GM19193 (cell line): ENCODE data around the gene CEMIP.
A peak's percentile ranks its signal among the peaks of the same experiment; 100 is the strongest.

Source experiments
- POLR2A ChIP-seq: IDR thresholded peaks from 4 replicates; pipeline ENCODE4 v1.6.1; 2011; ENCODE audit not compliant: insufficient read depth, insufficient read length; ENCODE audit errors: extremely low read depth

The CEMIP gene

DNA sequence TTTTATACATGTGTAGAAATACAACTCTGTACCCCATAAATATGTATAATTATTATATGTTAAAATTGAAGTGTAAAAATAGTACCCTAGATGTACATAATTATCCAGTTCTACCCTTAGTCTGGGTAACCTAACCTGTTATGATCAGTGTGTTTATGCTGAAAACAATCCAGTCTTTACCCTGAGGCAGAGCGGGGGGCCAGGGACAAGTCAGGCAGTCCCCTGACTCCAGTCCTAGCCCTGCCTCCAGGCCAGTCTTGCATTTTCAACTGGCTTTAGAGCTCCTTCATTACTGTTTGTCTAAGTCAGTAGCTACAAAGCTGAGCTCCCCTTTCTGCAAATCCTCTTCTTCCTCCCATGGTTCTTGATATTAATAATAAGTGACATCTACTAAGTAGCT, 207.3 kb downstream of the CEMIP start:
- no peak for TF ChIP-seq POLR2A

DNA sequence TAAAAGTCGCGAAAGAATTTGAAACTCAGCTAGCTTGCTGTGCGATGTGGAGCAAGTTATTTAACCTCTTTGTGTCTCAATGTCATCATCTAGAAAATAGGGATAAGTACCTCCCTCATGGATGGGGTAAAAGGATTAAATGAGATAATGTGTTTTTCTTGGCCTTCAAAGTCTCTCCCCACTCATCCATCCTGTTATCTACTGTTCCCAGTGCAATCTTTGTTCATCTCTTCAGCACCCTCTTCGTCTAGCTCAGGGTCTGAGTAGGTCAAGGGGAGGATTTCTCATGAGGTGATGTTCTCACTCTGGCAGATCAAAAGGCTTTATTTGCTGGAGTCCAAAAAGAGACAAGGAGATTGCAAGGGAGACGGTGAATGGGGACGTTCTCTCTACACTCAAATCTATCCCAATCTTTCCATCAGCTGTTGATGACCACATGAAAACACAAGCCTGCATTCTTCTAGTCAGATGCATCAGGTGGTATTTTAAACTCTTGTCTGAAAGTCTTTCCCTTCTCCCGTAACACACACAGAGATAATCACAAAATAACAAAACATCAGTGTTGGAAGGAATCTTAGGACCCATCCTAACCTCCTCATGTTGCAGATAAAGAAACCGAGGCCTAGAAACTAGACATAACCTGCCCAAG, 209.1 kb downstream of the CEMIP start:
- no peak for TF ChIP-seq POLR2A

DNA sequence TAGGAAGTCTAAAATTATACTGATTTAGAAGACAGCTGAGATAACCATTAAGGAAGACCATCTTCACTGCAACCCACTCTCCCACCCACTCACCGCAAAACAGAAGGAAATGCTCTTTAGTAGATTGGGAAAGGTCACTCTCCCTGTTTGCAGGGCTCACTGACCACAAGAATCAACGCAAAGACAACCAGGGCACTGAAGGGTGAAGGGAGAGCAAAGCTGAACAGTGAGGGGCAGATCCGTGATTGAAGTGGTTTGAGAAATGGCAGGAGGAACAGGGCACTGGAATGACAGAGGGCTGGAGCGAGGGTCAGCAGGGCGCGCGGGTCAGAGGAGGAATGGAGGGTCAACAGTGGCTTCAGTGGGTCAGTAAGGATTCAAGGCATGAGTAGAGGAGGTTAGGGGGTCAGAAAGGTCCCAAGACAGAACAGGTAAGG, 209.9 kb downstream of the CEMIP start:
- TF ChIP-seq POLR2A: no peak

DNA sequence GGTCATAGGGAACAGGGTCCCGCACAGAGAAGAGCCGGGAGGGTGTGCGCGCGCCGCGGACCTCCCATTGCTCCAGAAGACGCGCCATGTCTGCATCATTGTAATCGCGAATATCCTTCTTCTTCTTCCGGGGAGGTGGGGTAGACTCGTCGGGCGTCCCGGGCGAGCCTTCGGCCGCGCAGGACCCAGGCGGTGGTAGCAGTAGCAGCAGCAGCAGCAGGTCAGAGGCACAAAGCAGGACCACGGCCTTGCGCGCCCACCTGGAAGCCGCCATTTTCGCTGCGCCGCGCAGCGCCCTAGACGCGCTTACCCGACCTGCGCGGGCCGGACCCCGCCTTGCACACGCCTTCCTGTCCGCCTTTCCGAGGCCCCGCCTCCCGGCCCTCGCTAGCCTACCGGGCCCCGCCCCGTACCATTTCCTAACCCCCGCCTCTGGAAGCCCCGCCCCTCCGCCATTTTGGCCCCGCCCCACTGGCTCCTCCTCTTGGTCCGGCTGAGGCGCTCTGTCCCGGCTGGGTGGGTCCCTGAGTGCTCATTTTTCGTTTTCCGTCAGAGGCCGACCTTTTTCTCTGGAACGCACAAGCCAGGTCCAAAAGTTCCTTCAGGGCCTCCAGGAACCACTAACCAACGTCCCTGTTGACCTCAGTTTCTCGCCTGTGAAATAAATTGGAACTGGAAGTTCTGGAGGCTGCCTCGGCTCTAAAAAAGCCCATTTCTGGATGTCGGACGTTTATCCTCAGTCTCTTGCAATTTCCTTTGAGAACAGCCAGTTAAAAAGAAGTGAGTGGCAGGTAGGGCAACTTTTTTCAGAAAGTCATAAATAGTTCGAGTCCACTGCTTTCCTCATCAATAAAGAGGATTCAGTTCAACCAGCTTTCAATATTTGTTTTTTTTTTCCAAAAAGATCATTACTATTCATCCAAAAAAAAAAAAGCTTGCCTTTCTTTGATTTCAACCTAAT, 210.6 kb downstream of the CEMIP start, which contains the start of gene MESD:
Gene MESD (minus strand): TSS at position 302 of the 961 bp plus-strand sequence. CDS start 28 bp downstream, at position 274.
- TF ChIP-seq POLR2A: peak; percentile 96

DNA sequence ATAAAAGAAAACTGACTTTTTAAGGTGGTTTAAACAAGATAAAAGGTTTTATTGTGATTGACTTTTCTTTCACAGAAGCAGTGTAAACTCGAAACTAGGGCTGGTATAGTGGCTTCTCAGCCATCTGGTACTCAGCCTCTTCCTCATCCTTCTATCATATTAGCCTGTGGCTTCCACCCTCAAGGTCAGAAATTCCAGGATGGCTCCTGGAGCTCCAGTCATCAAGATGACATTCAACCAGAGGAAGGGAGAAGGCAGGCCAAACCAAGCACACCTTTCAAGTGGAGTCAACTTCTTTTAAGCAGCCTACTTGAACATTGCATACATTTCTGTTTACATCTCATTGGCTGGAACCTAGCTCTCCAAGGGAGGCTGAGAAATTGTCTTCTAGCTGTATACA, 211.8 kb downstream of the CEMIP start:
- no peak for TF ChIP-seq POLR2A

DNA sequence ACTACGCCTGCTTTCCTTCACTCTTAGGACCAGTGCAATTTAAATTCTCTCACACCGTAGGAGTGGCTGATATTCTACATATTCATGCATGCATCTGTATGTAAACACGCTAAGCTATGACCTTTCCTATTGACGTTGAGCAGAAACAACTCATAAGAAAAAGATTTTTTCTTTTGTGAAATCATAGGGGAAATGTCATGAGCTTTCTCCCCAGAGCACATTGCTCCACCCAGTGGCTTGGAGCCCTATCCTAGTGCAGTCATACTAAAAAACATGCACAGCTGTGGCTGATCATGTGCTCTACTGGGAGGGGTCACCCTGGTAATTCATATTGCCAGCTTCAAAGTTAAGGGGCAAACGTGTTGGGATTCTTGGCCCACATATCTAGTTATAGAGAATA, 212.3 kb downstream of the CEMIP start:
- no peak for TF ChIP-seq POLR2A

DNA sequence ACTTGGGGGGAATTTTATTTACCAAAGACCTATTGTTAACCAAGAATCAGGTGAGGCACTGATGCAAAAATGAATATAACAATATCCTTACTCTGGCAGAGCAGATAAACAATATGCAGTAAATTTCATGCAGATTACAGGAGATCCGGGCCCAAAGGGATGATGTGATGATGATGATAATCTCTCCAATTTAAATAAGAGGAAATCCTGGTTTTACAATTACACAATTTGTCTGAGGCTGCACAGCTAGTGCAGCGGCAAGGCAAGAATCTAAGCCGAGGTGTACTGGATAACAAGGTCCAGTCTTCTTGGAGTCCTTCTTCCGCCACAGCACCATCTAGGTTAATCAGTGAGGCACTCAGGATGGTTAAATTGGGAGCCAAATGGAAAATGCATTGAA, 212.8 kb downstream of the CEMIP start:
- no peak for TF ChIP-seq POLR2A

DNA sequence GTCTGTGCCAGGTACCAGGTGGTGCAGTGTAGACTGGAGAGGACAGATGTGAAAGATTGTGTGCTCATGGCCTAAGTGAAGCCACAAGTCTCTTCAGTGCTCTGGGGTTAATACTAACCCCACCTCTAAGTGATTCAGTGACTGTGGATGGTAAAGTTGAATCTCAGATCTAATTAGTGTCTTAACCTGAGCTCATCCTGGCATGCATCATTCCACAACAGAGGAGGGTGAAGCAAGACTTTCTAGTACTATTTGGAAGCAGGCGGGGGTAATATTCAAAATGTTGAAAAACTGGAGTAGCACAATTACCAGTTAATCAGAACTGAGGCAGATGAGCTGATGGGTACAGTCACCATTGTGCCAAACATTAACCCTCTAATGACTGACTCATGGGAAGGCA, 213.3 kb downstream of the CEMIP start:
- no peak for TF ChIP-seq POLR2A

DNA sequence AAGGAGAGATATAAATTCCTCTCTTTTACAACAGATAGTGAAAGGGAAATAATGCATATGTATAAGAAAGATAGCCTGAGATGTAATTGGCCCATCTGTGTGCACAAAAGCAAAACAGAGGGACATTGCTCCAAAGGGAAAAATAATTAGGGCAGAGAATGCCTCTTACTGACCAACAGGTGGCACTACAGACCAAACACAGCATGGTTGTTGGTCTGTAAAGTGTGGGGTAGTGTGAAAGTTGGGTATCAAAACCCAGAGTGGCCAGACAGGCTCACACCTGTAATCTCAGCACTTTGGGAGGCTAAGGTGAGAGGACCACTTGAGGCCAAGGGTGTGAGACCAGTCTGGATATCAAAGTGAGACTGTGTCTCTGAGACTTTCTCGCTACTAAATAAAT, 217.1 kb downstream of the CEMIP start:
- no peak for TF ChIP-seq POLR2A

DNA sequence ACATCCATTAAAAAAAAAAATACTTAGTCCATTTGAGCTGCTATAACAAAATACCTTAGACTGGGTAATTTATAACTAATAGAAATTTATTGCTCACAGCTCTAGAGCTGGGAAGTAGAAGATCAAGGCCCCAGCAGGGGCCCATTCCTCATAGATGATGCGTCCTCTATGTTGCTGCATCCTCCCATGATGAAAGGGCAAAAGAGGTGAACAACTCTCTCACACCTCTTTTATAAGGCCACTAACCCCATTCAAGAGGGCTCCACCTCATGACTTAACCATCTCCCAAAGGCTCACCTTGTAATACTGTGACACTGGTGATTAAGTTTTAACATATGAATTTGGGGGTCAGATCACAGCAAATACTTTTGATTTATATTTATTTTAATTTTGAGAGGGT, 218.5 kb downstream of the CEMIP start:
- no peak for TF ChIP-seq POLR2A

DNA sequence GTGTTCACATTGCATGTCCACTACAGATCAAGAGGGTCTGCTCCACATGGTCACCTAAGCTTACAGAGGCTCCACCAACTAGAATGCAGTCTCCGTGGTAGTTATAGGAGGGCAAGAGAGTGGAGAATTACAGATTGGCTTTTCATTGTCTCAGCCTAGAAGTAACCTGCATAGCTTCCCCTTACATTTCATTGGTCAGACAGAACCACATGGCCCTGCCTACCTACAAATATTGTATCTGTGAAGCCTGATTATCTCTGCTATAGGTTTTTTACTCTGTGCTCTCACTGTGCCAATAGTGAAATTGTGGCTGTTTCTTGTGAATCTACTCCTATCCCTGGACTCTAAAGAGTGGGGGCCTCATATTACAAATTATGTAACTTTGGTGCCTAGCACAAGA, 219.1 kb downstream of the CEMIP start:
- no peak for TF ChIP-seq POLR2A

DNA sequence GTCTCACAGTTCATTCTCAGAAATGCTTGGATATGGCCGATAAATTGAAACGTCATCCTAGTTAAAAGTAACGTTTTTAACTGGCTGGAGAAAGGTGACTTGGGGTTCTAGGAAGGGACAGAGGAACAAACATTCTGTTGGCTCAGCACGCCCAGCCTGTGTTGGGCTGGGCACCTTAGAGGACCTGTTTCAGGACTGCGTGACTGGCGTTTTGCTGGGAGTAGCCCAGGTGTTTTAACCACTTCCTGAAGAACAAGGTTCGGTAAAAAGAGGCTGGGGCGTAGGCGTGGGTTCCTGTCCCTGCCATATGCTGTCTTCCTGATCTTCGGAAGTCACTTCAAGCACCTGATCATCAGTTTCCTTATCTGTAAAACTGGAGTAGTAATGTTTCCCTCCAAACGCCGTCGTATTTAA, 220.5 kb downstream of the CEMIP start:
- TF ChIP-seq POLR2A: no peak

DNA sequence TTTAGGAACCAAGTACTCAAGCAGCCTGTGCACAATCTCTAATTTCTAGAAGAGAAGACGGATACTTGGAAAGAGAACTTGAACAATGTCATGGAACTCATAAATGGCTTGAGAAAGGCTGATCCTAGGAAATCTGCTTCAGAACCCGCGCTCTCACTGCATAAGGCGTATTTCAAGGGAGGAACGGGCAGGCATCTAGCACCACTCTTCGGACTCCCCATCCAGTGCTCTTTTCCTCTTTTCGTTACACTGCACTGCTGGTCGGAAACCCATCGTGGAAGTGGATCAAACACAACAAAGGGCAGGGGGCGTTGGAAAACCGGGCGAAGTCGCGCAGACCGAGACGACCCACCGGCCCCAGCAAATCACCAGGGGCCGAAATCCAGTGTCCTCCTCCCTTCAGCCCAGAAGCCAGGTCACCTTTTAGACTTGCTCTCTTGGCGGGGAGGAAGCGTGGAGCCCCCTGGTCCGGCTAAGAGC, 221.0 kb downstream of the CEMIP start:
- TF ChIP-seq POLR2A: no peak

DNA sequence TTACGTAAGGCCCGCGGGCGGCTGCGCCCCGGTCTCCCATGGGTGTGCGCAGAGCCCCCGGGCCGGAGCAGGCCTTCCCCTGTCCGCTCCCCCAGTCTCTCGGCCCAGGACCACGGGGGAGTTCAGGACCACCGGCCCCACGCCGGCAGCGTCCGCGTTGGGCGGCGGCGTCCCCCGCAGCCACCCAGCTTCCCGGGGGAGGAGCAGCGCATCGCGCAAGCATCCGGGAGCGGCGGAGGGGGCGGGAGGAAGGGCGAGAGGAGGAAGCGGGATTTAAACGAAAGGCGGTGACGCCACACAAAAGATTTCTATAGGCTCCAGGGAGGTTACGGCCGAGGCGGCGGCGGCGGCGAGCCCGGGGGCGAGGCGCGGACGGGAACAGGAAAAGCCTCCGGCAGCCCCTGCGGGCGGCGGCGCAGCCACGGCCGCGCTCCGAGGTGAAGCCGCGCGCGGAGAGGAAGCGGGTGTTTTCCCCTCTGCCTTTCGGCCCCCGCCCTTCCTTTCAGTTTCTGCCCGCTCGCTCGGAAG, 221.5 kb downstream of the CEMIP start, which contains the start of gene TLNRD1:
Gene TLNRD1 (plus strand): TSS at position 300 of the 528 bp plus-strand sequence. CDS start 1,349 bp downstream, outside the sequence.
- peak; percentile 84 for TF ChIP-seq POLR2A
